Neural cell (in vitro differentiated cells): ENCODE data around the gene BMERB1. TPM values are rescaled to one million over a fixed set of nuclear protein-coding genes. Genes with fewer than 3 reads are reported as not detected.

ENCODE experiments used
- H2AFZ ChIP-seq: fragments of 200-600, 300-800 bp; sonication (generic), shearing (Covaris generic); 2 replicates; pipeline ENCODE4 v1.6.0; 2014; ENCODE audit warnings: low read depth, mild to moderate bottlenecking, antibody characterized with exemption, low read length, moderate library complexity
- H3F3A ChIP-seq: fragments of 200-600 bp; shearing (Covaris generic); 2 replicates; pipeline ENCODE4 v1.6.1; 2016; ENCODE audit warnings: mild to moderate bottlenecking, moderate library complexity, mixed read lengths, antibody characterized with exemption, low read length; ENCODE audit not compliant: insufficient read depth, poor library complexity, severe bottlenecking
- H3K27ac ChIP-seq: fragments of 200-600, 300-800 bp; sonication (generic), shearing (Covaris generic); 2 replicates; pipeline ENCODE4 v1.5.1; 2014; ENCODE audit warnings: mild to moderate bottlenecking, low read length, moderate library complexity
- H3K27me3 ChIP-seq: fragments of 300-800, 200-600 bp; sonication (generic), shearing (Covaris generic); 2 replicates; pipeline ENCODE4 v1.6.0; 2014; ENCODE audit warnings: mild to moderate bottlenecking, low read depth, low read length, moderate library complexity; ENCODE audit not compliant: insufficient read depth
- H3K36me3 ChIP-seq: fragments of 300-800, 200-600 bp; sonication (generic), shearing (Covaris generic); 2 replicates; pipeline ENCODE4 v1.5.1; 2014; ENCODE audit warnings: mild to moderate bottlenecking, antibody characterized with exemption, low read length, moderate library complexity; ENCODE audit not compliant: insufficient read depth
- H3K4me2 ChIP-seq: fragments of 300-800, 200-600 bp; sonication (generic), shearing (Covaris generic); 2 replicates; pipeline ENCODE4 v1.6.0; 2014; ENCODE audit warnings: mild to moderate bottlenecking, low read length
- H3K4me3 ChIP-seq: fragments of 300-800, 200-600 bp; sonication (generic), shearing (Covaris generic); 2 replicates; pipeline ENCODE4 v1.5.1; 2014; ENCODE audit warnings: mild to moderate bottlenecking, low read length, moderate library complexity
- H3K79me2 ChIP-seq: fragments of 200-600 bp; shearing (Covaris generic); replicated peaks from 2 replicates; pipeline ENCODE4 v1.6.0; 2014; ENCODE audit warnings: mild to moderate bottlenecking, low read length, moderate library complexity; ENCODE audit not compliant: insufficient read depth
- H3K9ac ChIP-seq: fragments of 300-800, 200-600 bp; sonication (generic), shearing (Covaris generic); 2 replicates; pipeline ENCODE4 v1.6.1; 2016; ENCODE audit warnings: mild to moderate bottlenecking, low read length, mixed read lengths
- H3K9me2 ChIP-seq: fragments of 200-600 bp; shearing (Covaris generic); 2 replicates; pipeline ENCODE4 v1.6.1; 2016; ENCODE audit warnings: mild to moderate bottlenecking, low read length, mixed read lengths; ENCODE audit not compliant: insufficient read depth
- H3K9me3 ChIP-seq: fragments of 200-600, 300-800 bp; sonication (generic), shearing (Covaris generic); 2 replicates; pipeline ENCODE4 v1.6.1; 2016; ENCODE audit warnings: mild to moderate bottlenecking, mixed run types, low read length, moderate library complexity, mixed read lengths
- H4K20me1 ChIP-seq: fragments of 200-600 bp; shearing (Covaris generic); 2 replicates; pipeline ENCODE4 v1.6.1; 2016; ENCODE audit warnings: mild to moderate bottlenecking, mixed run types; ENCODE audit not compliant: insufficient read depth
- EP300 ChIP-seq: fragments of 450-650 bp; conservative IDR thresholded peaks from 2 replicates; pipeline ENCODE4 v1.6.1; 2014; ENCODE audit warnings: antibody characterized with exemption, mild to moderate bottlenecking, moderate library complexity; ENCODE audit not compliant: poor library complexity, severe bottlenecking
- EZH2 ChIP-seq: fragments of 200-600, 300-800 bp; shearing (Covaris generic), sonication (generic); IDR thresholded peaks from 2 replicates; pipeline ENCODE4 v1.6.1; 2014; ENCODE audit warnings: antibody characterized with exemption, low read length, borderline replicate concordance, mild to moderate bottlenecking; ENCODE audit not compliant: insufficient read depth, poor library complexity, severe bottlenecking
- MXI1 ChIP-seq: fragments of 450-650 bp; conservative IDR thresholded peaks from 2 replicates; pipeline ENCODE4 v1.6.1; 2014; ENCODE audit warnings: antibody characterized with exemption, mild to moderate bottlenecking; ENCODE audit not compliant: poor library complexity, severe bottlenecking
- POLR2AphosphoS5 ChIP-seq: IDR thresholded peaks from 2 replicates; pipeline ENCODE4 v1.6.1; 2012
- RAD21 ChIP-seq: fragments of 450-650 bp; conservative IDR thresholded peaks from 2 replicates; pipeline ENCODE4 v1.6.1; 2014; ENCODE audit warnings: antibody characterized with exemption, mild to moderate bottlenecking, moderate library complexity
- SMC3 ChIP-seq: fragments of 450-650 bp; conservative IDR thresholded peaks from 2 replicates; pipeline ENCODE4 v1.6.1; 2014; ENCODE audit warnings: antibody characterized with exemption, mild to moderate bottlenecking, moderate library complexity; ENCODE audit not compliant: poor library complexity
- TAF1 ChIP-seq: IDR thresholded peaks from 2 replicates; pipeline ENCODE4 v1.6.1; 2012; ENCODE audit warnings: low read depth
- polyA plus RNA-seq: library from polyadenylated mRNA; depleted of rRNA; stranded (reverse); fragments of >200 nt; gene quantifications from 2 replicates; pipeline ENCODE4 v1.2.3, GENCODE V29; 2014
- TF ChIP-seq, protein P1 (sequence below): IDR thresholded peaks from 2 replicates; pipeline ENCODE4 v1.6.1; 2012; ENCODE audit warnings: borderline replicate concordance
- TF ChIP-seq, protein P2 (sequence below): fragments of 450-650 bp; IDR thresholded peaks from 2 replicates; pipeline ENCODE4 v1.5.1; 2014; ENCODE audit warnings: antibody characterized with exemption, mild to moderate bottlenecking, moderate library complexity; ENCODE audit not compliant: poor library complexity, severe bottlenecking

BMERB1 gene
- polyA plus RNA-seq, 1 donor from 2014 or later = 149 TPM

DNA sequence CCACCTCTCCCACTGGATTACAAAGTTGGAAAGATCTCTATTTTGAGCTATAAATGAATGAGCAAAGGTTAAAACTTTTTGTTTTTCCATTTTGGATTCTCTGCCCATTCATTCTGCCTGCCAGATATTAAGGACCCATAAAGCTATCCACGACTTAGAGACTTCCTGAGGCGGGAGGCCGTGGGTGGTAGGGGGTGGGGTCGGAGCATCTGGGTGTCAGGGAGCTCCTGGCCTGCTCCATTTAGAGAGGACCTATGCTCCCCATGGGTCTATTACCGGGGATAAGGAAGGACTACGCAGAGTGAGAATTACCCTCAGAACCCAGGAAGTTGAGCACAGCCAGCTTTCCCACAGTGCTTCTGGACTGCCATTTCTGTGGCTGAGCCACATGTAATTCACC lies 162.7 kb downstream of the BMERB1 start:
- no peak overlapping the region for H3K4me2 ChIP-seq
- H2AFZ ChIP-seq = no peak overlapping the region
- peaks cover 17% of the 10 kb centered on the region for H3K36me3 ChIP-seq
- no peaks in the 10 kb centered on the region for H3K9me3 ChIP-seq
- no peaks in the 10 kb centered on the region for H3K79me2 ChIP-seq
- H3K4me3 ChIP-seq = no peak overlapping the region
- no peaks in the 10 kb centered on the region for H3K27me3 ChIP-seq
- H3K27ac ChIP-seq = no peak overlapping the region
- TF ChIP-seq POLR2AphosphoS5 (no peak), SMC3 (no peak), TAF1 (no peak), EP300 (no peak)
- no peak overlapping the region for H3K9ac ChIP-seq
- no peaks in the 10 kb centered on the region for H4K20me1 ChIP-seq
- no peaks in the 10 kb centered on the region for H3K9me2 ChIP-seq
- no peaks in the 10 kb centered on the region for H3F3A ChIP-seq

DNA sequence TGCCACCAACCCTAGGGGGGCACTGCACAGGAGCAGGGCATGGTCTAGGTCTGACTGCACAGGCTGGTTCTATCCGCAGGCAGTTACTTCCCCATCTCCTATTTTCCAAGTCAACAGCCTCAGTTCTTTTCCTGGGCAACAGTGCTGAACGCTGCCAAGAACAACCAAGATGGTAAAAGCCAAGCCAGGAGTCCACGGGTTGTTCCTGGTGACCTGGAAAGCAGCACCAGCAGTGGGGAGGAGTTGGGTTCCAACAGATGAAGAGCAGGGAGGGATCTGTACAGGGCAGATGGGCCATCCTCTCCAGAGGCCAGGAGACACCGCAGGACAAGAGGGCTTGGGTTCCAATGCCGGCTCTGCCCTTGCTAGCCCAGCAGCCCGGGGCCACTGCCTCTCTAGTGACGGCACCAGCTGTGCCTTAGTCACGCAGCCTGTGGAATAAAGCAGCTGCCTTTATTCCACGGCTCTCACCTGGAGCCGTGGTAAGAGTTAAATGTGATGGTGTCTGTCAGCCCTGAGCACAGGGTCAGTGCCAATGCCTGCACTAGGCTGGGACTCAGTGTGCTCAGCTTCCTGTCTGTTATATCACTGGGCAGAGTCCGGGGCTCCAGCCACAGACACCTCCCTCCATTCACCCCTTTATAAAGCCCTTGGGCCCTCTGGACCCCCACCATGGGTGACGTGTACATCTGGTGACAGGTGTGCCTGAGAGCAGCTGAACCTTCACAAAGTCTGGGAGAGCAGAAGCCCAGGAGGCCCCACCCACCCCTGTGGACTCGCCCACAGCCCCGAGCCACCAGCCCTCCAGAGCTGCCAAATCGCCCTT lies 163.6 kb downstream of the BMERB1 start:
- Histone ChIP-seq H3F3A (no peaks in the 10 kb centered on the region), H3K4me2 (no peak overlapping the region), H3K9me3 (no peaks in the 10 kb centered on the region), H4K20me1 (no peaks in the 10 kb centered on the region), H3K79me2 (no peaks in the 10 kb centered on the region), H3K4me3 (no peak overlapping the region), H3K27ac (no peak overlapping the region), H2AFZ (no peak overlapping the region), H3K27me3 (no peaks in the 10 kb centered on the region), H3K9me2 (no peaks in the 10 kb centered on the region), H3K9ac (no peak overlapping the region), H3K36me3 (peaks cover 26% of the 10 kb centered on the region)
- TF ChIP-seq TAF1 = no peak
- no peak for TF ChIP-seq MXI1
- no peak for TF ChIP-seq POLR2AphosphoS5
- TF ChIP-seq EZH2 = no peak
- TF ChIP-seq, protein P1, sequence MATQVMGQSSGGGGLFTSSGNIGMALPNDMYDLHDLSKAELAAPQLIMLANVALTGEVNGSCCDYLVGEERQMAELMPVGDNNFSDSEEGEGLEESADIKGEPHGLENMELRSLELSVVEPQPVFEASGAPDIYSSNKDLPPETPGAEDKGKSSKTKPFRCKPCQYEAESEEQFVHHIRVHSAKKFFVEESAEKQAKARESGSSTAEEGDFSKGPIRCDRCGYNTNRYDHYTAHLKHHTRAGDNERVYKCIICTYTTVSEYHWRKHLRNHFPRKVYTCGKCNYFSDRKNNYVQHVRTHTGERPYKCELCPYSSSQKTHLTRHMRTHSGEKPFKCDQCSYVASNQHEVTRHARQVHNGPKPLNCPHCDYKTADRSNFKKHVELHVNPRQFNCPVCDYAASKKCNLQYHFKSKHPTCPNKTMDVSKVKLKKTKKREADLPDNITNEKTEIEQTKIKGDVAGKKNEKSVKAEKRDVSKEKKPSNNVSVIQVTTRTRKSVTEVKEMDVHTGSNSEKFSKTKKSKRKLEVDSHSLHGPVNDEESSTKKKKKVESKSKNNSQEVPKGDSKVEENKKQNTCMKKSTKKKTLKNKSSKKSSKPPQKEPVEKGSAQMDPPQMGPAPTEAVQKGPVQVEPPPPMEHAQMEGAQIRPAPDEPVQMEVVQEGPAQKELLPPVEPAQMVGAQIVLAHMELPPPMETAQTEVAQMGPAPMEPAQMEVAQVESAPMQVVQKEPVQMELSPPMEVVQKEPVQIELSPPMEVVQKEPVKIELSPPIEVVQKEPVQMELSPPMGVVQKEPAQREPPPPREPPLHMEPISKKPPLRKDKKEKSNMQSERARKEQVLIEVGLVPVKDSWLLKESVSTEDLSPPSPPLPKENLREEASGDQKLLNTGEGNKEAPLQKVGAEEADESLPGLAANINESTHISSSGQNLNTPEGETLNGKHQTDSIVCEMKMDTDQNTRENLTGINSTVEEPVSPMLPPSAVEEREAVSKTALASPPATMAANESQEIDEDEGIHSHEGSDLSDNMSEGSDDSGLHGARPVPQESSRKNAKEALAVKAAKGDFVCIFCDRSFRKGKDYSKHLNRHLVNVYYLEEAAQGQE = no peak
- no peak for TF ChIP-seq EP300
- no peak for TF ChIP-seq RAD21
- TF ChIP-seq SMC3 = no peak
- TF ChIP-seq, protein P2, sequence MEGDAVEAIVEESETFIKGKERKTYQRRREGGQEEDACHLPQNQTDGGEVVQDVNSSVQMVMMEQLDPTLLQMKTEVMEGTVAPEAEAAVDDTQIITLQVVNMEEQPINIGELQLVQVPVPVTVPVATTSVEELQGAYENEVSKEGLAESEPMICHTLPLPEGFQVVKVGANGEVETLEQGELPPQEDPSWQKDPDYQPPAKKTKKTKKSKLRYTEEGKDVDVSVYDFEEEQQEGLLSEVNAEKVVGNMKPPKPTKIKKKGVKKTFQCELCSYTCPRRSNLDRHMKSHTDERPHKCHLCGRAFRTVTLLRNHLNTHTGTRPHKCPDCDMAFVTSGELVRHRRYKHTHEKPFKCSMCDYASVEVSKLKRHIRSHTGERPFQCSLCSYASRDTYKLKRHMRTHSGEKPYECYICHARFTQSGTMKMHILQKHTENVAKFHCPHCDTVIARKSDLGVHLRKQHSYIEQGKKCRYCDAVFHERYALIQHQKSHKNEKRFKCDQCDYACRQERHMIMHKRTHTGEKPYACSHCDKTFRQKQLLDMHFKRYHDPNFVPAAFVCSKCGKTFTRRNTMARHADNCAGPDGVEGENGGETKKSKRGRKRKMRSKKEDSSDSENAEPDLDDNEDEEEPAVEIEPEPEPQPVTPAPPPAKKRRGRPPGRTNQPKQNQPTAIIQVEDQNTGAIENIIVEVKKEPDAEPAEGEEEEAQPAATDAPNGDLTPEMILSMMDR = no peak
